Cerebellar cortex (tissue), 1 donor: ENCODE data around the gene PRR30.
"Not testable (repeated sequence)": the region's sequence is repeated elsewhere in the genome, so short reads cannot be mapped to it uniquely, and the experiment has no call there.

ENCODE experiments used
- DNase-seq: peaks from one replicate; pipeline ENCODE4 v3.0.0-alpha.2; 2015; ENCODE audit warnings: low spot score

The PRR30 gene

DNA sequence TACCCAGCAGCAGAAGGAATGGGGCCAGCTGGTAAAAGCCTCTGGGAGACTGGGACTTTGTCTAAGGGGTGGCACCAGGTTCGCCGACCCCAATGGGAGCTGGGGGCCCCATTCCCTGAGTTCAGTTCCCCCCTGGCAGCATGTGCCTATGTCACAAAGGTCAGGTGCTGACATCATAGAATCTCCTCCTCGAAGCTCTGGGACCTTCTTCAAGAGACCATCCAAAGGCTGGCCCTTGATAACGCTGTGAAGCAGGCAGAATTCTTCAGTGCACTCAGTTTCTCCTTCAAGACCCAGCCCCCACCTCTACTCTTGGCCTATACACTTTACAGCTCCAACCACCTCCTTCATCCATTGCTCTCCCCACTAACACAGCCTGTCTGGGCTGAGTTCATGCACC is at the start of gene PRR30:
Gene PRR30, minus strand, starts transcription at position 101 of the 400 bp plus-strand sequence. CDS start 1,081 bp downstream, outside the sequence.
- DNase-seq: no peak

DNA sequence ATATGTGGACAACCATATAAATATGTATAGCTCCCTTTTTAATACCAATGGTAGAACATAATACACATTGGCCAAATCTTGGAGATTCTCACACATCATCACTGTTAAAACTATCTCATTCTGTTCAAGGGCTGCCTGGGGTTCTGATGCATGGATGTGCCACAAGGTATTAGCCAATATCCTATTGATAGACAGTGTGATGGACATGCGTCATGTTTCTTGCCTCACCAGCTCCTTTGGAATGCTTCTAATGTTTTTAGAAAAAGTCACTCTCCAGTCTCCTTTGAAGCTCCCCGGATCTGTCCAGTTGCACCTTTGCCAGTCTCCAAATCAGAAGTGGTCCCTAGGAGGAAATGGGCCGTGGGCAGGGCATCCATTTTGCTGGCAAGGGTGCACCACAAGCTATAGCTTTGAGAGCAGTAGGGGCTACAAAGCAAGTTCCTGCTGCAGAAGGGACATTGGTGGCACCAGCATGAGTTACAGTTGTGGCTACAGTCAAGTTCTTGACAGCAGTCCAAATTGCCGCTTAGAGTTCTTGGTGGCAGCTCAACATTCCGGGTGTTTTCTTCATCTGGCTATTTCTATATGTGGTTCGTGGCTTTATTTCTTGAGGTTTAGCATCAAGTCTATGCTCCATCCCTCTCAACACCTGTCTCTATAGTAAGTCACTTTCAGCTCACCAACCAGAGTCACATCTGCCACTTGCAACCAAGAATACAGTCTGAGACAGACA is 47.6 kb upstream of the PRR30 start:
- DNase-seq: no peak

DNA sequence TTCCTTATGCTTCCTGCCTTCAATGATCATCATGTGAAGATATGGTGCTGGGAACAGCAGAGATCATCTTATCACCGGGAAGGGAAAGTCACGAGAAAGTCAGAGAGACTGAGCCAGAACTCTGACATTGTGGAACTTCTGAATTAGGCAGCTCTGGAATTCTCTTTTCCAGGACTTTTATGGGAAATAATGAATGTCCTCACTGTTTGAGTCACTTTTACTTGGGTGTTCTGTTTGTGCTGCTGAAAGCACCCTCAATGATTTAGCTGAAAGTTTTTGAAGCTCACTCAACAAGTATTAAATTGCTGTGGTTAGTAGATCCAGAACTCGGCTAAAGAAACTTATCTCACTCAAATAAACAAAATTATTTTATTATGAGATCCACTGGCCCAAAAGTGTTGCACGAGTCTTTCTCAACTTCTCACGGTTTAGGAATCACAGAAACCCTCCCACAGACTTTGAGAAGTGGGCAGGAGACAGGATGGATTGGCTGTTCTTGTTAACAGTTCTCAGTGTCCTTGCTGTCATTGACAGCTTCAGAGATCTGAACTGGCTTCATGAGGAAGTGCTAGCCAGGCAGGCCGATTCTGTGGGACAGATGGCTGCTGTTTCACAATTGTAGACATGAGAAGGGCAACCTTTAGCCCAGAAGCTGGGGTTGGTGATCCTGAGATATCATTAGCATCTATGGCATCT is 46.3 kb upstream of the PRR30 start:
- no peak for DNase-seq

DNA sequence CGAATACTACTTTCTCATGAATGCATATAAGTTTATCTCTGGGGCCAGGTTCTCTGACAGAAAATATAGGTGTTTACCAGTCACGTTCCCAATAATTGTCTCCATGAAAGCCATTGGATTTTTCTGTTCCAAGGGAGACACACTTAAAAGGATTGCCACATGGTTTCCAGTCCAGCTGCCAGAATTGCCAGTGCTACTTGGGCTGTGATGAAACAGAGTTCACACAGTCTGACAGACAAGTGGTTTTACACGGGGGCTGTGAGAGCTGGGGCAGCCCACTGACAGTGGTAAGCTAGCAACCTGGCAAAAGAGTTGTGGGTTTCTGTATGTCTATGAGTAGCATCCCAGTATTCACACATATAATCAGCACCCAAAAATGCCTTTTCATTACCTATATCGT is 44.9 kb upstream of the PRR30 start:
- no peak for DNase-seq

DNA sequence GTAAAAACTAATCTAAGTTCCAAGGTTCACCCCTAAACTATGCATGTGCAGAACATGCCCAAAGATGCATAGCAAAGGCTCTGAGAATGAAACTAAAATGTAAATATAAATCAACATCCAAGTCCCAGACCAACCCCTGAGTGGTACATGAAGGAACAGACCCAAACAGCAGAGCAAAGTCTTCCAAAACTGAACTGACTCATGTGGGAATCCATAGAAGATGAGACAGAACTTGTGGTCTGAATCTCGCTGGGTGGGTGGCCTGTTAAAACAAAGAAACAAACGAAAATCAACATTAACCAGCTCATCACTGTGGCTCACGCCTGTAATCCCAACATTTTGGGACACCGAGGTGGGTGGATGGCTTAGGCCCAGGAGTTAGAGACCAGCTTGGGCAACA is 43.1 kb upstream of the PRR30 start:
- DNase-seq: no peak

DNA sequence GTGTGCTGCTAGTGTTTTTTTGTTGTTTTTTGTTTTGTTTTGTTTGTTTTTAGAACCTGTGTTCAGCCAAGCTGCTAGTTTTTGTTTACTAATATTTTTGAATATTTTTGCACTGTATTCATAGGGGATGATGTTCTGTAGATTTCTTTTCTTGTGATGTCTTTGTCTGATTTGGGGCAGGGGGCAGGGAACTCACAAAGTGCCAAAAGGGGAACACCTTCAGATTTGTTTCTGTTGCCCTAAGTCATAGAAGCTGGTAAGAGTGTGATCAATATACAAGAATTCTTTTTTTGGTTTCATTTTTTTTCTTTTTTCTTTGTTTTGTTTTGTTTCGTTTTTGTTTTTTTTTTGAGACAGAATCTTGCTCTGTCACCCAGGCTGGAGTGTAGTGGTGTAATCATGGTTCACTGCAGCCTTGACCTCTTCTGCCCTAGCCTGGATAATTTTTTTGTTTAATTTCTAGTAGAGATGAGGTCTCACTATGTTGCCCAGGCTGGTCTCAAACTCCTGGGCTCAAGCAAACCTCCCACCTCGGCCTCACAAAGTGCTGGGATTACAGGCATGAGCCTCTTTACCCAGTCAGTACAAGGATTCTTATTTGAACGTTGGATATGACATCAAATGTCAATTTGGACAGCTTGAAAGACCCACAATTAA is 40.3 kb upstream of the PRR30 start:
- no peak for DNase-seq

DNA sequence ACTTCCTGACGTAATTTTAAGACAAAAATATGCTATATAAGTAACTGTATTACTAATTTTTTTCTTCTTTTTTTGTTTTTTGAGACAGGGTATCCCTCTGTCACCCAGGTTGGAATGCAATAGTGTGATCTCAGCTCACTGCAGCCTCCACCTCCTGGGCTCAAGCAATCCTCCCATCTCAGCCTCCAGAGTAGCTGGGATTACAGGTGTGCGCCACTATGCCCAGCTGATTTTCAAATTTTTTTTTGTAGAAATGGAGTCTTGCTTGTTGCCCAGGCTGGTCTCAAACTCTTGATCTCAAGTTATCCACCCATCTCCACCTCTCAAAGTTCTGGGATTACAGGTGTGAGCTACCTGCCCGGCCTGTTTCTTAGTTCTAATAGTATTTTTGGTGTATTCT is 39.3 kb upstream of the PRR30 start:
- DNase-seq: no peak

DNA sequence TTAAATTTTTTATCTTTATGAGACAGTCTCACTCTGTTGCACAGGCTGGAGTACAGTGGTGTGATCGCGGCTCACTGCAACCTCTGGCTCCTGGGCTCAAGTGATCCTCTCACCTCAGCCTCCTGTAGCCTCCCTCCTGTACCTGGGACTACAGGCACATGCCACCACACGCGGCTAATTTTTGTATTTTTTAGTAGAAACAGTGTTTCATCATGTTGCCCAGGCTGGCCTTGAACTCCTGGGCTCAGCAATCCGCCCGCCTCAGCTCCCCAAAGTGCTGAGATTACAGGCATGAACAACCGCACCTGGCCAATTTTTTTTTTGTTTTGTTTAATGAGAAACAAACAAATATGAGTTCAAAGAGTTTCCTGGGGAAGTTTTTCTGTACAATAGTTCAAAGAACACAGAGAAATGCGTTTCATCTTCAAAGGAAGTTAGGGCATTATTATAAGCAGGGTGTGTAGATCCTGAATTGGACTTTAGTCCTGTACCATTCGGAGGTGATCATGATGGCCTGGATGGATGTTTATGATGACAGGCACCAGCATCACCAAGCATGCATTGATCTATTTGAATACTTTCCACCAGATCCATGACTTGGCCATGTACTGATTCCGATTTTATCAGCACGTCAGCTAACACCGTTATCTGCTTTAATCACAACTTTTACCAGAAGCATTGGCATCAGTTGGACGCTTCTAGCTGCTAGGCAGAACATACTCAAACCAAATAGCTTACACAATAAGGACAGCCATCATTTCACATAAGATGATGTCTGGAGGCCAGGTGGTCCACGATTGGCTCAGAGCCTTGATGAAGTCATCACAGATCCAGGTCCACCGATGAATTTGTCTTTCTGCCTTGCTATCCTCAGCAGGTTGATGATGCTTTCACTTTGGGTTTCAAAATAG is 38.5 kb upstream of the PRR30 start:
- no peak for DNase-seq

DNA sequence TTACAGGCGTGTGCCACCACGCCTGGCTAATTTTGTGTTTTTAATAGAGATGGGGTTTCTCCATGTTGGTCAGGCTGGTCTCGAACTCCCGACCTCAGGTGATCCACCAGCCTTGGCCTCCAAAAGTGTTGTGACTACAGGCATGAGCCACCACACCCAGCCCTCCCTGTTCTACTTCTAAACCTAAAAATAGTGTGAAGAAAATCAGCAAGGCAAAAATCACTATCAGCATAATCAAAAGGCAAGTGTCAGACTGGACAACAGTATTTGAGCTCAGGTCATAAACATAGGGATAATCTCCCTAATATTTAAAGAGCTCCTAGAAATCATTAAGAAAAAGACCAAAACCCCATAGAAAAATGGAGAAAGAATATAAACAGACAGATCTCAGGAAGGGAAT is 36.6 kb upstream of the PRR30 start:
- DNase-seq: not testable (repeated sequence)

DNA sequence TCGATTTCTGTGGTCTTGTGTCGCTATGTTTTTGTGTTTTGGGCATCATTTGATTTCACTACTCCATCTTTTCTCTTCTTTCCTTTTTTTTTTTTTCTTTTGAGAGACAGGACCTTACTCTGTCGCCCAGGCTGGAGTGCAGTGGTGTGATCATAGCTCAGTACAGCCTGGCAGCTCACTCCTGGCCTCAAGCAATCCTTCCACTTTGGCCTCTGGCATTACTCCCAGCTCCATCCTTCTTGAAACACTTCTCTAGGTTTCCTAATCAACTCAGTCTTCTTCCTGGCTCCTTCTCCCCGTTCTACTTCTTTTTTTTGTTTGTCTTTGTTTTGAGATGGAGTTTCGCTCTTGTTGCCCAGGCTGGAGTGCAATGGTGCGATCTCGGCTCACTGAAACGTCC is 36.1 kb upstream of the PRR30 start:
- DNase-seq: no peak

DNA sequence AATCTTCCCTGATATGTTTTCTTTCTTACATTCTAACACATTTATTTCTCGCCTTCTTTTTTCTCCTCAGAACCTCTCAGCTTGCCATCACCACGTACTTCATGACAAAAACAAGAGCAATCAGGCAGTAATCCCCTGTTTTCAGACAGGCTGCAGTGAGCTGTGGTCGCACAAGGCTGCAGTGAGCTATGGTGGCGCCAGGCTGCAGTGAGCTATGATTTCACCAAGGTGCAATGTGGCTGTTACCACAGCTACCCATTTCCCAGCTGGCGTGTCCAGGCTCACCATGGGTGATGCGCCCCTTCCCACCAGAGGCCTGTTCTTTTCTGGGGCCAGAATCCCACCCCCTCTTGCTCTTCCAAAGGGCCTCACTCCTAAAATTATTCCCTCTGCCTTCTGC is 35.4 kb upstream of the PRR30 start:
- no peak for DNase-seq

DNA sequence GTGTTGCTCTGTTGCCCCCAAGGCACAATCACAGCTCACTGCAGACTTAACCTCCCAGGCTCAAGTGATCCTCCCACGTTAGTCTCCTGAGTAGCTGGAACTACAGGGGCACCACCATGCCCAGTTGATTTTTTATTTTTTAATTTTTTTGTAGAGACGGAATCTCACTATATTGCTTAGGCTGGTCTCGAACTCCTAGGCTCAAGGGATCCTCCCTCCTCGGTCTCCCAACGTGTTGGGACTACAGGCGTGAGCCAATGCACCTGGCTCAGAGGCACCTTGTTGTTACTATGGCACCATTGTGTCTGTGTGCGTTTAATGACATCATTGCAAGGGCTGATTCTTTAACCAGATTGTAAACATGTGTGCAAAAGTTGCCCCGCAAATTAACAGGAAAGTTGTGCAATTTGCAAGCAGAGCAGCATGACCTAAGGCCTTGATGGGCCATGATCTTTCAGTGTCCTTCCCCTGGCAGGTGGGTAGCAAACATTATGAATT is 32.2 kb upstream of the PRR30 start:
- no peak for DNase-seq

DNA sequence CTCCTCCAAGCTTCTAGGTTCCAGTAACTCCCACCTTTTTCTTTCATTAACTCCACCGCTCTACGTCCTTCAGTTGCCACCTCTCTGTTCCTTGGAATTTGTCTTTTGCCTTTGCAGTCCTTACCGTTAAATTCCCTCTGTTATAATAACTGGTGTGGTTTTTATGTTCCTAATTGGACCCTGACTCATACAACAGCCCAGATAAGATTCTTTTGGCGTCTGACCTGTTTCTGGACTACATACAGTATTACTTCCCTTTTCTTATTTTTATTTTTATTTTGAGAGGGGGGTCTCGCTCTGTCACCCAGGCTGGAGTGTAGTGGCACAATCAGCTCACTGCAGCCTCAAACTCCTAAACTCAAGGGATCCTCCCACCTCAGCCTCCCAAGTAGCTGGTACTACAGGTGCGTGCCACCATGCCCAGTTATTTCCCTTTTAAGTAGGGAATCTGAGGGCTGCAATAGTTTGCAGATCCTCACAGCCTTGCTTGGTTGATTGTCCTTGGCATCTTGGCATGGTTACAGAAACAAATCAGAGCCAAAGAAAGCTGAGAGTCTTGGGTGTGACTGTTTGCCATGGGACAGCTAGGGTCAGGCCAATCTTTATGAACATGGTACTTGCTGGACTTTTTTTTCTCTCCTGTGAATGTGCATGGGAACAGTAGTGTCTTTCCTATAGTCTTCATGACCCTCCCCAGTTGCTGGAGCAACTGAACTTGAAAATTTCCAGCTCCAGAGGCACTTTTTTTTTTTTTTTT is 31.5 kb upstream of the PRR30 start:
- no peak for DNase-seq

DNA sequence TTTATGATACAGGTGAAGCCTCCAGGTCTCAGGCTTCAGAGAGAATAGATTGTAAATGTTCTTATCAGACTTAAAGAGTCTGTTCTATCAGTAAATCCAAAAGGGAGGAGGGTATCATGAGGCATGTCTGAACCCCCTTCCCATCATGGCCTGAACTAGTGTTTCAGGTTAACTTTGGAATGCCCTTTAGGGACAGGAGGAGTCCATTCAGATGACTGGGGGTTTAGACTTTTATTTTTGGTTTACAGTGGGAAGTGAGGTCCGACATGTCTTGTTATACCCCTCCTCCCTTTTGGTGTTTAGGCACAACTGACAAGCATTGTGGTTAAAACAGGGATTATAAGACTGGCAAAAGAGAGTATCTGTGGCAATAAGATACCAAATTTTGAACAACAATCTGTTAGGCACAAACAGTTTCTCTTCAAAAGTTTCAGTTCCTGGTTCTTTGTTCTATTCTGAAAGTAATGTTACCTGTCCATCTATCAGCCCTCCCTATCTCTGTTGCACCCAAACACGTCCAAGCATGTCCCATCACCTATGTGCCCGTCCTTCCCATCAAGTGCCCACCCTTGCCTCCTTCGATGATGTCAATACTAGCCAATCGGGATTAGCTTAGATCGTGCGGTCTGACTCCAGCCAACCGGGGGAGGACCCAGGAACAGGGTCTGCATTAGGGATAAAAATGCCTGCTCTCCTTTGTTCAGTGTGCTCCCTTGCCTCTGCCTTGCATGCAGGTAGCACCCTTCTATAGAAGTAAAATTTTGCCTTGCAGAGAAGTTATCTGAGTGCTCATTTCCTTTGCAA is 26.0 kb upstream of the PRR30 start:
- no peak for DNase-seq

DNA sequence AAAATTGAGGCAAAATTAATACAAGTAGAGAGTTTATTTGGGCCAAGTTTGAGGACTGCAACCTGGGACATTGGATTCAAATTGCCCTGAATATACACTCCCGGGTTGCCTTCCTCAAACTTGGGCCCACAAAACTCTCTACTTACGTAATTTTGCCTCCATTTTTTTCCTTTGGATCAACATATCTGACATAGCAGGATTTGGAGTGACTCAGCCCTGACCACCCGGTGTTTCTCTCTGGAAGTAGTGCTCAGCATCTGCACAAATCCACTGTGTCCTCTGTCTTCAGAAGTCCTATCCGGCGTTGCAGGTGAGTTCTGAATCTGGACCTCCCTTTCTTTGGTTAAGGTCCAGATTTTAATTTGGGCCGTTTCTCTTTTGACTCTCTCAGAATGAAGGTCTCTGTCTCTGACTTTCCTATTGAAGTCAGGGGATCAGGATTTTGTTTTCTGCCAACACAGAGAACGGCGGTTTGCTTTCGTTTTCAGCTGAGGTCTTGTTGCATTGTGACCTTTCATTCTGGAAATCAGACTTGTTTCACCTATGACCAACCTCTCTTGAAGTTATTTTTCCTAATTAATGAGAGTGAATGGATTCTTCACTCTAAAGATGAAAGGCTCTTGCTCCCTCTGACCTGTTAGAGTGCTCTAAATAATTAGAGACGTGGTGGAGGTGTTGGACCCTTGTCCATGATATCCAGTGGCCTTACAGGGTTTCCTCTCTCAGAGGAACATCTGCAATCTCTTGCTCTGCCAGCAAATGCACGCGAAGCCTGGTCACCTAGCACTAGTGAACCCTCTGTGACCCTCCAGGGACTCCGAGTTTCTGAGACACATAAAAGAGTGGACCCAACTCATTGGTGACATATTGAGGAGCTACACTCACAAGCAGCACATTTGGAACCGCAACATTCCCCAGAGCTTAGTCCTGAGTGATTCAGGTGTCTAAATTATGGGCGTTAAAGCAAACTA is 23.2 kb upstream of the PRR30 start:
- DNase-seq: no peak

DNA sequence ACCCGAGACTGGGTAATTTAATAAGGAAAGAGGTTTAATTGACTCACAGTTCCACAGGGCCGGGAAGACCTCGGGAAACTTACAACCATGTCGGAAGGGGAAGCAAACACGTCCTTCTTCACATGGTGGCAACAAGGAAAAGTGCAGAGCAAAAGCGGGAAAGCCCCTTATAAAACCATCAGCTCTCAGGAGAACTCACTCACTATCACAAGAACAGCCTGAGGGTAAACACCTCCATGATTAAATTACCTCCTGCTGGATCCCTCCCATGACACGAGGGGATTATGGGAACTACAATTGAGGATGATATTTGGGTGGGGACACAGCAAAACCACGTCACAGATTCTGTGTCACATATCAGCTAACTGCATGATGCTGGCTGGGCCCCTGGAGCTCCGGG is 21.0 kb upstream of the PRR30 start:
- DNase-seq: no peak

DNA sequence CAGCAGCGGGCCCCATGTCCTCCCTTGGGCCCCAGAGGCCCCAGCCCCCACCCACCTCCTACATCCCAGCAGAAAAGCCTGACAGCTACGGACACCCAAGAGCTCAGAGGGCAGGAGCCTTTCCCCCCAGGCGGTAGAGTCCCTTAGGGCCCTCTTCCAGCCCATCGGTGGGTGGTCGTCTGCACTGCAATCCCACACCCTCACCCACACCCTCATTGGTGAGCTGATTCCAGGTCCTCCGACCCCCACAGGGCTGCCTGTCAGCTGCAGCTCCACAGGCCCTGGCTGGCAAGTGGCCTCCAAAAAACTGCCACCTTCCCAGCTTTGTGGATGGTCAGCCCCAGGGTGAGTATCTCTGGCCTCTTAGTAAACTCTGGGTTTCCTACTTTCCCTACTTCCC is 20.1 kb upstream of the PRR30 start:
- DNase-seq: no peak

DNA sequence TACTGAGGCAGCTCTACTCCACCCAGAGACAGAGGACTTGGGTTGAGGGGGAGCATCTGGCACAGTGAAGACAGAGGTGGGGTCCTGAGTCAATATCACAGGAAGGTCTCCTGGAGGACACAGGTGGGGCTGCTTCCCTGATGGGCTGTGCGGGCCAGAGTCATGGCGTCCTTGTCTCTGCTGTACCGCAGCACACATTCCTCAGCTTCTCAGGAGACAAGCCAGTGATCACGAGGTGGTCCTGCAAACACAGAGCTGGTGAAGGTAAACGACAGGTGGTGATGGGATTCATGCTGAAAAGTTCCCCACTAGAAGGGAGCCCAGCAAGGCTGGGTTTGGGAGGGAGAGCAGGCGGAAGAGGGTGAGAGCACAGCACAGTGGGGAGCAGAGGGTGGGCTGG is 19.3 kb upstream of the PRR30 start:
- no peak for DNase-seq

DNA sequence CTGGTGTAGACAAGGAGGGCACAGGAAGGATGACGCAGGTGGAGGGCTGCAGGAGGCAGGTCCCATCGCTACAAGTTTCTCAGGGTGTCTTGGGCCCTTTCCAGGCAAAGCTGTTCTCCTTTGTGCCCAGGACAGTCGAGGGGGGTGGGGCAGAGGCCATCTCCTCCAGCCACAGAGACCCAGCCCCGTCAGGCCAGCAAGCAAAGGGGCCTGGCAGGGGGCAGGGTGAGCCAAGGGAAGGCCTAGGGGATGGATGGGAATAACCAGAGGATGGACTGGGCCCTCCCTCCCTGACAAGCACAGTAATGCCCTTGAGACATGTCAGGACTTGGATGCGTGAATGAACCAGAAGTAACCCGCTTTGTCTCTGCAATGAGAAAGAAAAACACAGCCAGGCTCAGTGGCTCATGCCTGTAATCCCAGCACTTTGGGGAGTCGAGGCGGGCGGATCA is 15.9 kb upstream of the PRR30 start:
- DNase-seq: no peak
